SW 1271 (cell line): ENCODE data around the gene TWIST2.

ENCODE experiments used
- DNase-seq, 2 experiments: peaks; one replicate each; lab custom pipeline; 2025; lab: John Stamatoyannopoulos, UW

The TWIST2 gene

DNA sequence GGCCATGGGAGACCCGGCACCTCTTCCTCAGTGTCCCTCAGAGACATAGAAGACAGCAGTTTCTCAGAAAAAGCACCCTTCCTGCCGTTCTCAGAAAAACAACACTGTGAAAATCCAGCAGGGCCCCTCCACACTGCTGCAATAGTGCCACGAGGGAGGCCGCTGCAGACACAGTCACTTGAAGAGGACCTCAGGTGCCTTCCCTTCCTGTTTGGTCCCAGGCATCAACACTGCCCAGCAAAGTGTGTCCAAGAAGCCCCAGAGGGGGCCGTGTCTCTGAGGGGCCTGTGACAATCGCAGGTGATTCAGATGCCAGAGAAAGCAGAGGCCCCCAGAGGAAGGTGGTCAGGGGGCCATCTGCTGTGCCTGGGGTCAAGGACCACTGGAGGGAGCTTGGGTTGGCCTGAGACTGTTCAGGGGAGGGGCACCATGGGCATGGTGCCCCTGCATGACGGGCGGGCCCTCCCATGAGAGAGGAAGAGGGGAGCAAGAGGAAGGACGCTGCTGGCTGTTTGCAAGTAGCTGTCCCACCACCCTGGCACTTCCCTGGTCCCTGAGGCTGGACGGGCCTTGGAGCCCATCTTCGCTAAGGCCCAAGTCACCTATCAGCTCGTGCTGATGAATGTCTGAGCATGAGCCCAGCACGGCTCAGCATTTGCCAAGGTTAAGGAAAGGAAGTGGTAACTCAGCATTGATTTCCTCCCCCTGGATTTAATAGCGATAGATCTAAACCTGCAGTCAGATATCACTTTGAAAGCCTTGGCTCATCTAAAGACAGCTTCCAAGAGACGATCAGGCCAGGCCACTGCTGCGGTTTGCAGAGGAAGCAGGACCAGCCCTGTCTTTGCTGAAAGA is 9.1 kb downstream of the TWIST2 start:
- no peak for DNase-seq

DNA sequence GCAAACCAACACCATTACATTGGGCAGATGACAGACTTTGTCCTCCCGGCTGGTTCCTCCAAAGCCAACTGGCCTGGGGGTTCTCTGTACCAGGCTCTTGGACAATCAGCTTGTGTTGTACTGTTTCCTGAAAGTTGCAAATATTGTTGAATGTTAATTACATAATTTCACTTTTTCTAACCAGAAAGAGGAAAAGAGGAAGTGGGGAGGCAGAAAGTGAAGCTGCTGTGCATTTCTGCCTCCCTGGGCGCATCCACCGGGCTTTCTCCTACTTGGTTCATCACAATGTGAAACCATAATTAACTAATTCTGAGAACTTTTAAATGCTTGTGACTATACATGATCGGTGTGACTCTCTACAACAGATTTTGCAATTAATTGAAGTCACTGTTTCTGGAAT is 10.1 kb downstream of the TWIST2 start:
- DNase-seq: no peak

DNA sequence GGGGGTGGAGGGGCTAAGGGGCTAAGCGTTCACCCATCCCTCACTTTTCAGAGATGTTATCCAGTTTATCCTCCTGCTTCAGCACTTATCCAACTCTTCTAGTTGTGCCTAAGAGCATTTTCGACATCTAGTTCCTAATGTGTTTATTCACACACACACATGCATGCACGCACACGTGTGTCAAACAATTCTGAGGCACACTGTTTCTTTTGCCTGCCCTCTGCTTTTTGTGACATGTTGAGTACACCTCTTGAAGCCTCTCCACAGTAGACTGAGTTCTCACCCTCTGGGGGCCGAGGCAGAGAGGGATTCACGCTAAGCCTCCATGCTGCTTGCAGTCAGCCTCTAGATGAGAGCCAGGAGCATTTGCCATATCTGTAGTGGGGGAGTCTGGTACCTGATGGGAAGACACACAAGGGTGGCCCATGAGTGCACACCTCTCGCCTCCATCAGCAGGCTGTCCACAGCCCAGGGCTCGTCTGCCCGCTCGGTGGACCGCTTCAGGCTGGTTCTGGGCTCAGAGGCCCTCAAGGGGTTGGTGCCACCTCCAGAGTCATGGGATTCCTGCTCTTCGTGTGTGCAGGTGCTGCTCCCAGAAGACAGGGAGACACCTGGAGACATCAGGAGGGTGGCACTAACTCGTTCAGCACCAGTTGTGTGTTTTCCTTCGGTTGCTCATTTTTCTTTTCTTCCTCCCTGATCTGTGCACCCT is 11.9 kb downstream of the TWIST2 start:
- DNase-seq: no peak

DNA sequence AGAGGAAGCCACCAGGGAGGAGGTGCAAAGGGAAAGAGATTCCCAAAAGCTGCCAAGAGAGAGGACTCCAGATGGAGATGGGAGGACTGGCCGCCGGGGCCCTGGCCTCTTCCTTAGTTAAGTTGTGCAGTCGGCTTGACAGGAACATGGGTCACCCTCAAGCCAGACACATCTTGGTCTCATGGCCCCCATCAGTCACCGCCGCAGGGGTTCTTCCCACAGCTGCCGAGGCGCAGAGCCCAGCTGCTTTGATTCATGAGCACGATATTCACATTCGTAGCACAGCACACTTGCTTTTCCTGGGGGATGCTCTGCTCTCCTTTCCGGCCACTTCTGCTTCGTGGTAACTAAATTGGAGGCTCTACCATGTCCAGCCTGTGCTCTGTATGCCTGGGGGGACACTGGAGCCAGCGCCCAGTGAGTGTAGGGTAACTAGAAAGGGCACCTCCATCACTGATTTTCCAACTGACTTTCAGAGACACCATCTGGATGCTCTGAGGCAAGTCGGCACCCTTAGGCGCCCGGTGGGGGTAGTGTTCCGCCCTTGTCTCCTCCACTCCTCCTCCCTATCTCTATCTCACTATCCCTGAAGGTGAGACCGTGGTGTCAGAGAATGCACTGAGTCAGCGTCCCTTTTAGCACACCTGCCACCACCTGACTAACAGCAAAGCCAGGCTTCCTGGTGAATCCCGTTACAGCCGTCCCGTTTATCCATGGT is 13.3 kb downstream of the TWIST2 start:
- no peak for DNase-seq

DNA sequence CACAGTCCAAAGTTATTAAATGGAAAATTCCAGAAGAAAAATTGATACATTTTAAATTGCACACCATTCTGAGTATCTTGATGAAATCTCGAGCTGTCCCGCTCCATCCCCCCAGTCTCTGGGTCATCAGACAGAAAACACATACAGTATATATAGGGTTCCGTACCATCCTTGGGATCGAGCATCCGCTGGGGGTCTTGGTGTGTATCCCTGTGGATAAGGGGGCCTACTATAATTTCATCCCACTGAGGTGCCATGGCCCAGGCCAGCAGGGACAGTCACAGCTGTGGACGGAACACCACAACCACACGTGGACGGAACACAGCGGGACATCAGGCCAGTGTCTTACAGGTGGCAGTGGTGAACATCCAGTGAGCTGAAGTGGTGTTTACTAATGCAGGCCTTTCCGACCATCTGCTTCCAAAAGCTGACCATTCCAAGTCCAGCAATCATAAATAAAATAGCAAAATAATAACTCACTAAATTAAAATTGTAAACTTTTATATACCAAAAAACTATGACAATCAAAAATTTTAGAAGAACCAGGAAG is 14.0 kb downstream of the TWIST2 start:
- DNase-seq: no peak

DNA sequence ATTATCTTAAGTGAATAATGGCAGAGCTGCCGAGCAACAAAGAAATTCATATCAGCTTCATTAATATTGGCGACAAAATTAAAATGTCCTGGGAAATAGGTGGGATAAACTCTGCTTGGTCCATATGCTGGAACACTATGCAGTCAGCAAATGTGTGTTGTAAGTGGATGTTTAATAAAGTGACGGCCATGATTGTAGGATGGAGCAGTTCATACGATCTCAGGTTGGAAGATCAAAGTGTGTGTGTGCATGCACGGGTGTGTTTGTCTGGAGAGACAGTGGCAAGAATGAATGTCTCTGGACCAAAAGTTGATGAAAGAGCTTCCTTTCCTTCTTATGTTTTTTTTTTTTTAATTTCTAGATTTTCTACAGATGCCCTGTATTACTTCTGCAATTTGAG is 14.8 kb downstream of the TWIST2 start:
- no peak for DNase-seq

DNA sequence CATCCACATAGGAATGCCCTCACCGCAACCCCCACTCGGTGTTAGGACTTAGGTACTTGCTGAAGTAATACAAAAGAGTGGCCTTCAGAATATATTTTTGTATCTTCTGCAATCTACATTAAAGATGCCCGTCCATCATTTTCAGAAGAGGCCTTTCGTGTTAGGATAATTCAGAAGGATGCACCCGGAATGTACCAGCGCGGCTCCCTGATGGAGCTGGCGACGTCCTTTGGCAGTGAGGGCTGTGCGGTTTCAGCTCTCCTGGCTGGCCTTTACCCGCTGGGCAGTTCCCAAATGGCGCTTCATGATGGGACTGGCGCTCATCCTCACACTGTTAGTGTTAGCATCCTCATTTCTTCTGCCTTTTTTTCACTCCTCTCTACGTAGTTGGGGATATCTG is 15.3 kb downstream of the TWIST2 start:
- DNase-seq: no peak

DNA sequence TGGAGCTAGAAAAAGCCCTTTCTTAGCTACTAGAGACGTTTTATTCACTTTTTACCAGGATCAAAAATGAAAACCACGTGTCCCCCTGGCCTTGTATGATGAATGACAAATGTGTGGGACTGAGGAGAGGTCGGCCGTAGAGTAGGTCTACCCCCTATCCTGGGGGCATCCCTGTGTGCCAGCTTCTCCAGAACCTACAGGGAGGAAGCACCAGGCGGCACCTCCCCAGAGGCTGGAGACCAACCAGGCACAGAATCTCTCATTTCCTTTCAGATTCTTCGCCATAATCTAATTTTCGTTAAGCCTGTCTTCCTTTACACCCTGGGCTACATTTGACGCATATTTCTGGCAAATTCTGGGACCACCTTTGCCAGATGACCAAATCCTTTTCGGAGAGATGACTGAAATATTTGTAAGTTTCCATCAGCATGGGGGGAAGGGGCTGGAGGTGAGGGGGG is 15.9 kb downstream of the TWIST2 start:
- no peak for DNase-seq

DNA sequence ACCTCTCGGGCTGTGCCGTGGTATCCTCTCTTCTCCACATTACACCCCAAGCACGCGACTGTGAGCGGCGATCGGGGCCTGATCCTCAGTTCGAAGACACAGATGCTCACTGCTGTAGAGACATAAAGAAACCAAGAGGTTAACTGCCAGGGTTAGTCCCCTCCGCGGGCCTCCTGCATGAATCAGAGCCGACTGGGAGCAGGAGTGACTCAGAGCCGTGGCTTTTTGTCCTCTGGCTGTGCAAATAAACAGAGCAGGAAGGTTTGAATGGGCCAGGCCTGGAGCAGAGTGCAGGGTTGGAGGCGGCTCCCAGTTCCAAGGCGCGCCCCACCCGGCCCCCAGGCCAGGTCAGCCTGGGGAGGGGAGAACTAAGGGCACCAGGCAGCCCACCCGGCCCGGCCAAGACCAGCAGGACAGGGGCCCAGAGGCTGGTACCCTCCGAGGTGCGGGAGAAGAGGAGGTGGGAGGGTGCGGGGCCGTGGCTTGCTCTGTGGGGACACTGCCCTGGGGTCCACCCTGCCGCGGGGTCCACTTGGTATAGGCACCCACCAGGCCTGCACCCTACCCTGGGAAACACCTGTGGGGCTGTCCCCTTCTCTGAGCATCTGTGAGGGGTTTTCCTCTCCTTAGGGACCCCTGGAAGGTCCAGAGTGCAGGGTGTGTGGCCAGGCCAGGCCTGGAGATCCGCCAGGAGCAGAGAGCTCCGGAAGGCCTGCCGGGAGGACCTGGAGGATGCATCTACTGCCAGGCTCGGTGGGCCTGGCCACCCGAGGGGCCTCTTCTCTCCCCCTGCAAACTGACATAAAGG is 16.5 kb downstream of the TWIST2 start:
- peak; percentile 97 for DNase-seq

DNA sequence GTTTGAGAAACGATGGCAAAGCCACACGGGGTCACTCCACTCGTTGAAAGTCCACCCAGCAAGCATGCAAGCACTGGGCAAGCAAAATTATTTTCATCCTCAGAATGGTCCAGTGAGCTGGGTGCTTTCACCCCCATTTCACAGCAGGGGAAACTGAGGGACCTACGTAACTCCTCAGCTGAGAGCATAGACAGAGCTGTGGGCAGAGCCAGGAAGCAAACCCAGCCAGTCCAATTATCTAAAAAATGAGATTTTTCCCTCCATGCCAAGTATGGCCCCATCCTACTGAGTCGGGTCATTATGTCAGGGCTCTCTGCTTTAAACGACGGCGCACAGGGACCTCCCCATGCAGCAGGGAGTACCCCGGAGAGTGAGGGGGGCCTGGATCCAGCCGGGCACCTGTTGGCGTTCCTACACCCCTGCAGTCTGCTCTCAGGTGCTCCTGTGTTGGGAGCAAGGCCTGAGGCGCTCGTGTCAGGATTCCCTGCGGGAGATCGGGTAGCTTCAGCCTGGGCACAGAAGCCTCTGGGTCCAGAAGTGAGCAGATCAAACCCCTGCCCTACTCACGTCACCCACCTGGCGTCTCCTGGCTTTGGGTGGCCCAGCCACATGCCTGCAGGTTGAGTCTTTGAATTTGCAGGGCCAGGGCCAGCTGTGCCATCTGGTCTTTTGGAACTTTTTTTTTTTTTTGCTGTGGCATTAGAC is 17.3 kb downstream of the TWIST2 start:
- DNase-seq: no peak

DNA sequence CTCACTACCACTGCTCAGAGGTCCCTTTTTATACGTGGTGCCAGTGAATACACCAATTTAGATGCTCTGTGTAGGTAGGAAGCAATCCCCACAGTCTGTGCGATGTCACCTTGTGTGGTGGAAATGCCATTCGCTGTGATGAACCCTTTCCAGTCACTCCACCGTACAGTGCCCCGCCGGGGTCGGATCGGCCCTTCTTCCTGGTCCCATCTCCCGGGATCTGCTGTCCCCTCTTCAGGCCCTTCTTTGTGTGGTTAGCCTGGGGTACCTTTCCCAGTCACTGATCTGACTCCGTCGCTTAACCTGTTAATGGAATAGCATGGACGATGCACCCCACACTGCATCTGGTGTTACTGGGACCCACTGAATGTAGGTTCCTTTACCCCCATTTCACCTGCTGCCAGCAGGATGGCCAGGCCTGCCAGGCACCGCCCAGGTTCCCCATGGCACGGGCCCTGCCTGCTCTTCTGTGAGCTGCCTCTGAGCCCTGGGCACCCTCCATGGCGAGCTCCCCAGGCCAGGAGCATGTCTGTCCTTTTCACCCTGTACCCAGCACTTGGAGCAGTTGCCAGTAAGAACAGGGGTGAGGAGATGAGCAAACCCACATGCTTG is 18.0 kb downstream of the TWIST2 start:
- DNase-seq: no peak

DNA sequence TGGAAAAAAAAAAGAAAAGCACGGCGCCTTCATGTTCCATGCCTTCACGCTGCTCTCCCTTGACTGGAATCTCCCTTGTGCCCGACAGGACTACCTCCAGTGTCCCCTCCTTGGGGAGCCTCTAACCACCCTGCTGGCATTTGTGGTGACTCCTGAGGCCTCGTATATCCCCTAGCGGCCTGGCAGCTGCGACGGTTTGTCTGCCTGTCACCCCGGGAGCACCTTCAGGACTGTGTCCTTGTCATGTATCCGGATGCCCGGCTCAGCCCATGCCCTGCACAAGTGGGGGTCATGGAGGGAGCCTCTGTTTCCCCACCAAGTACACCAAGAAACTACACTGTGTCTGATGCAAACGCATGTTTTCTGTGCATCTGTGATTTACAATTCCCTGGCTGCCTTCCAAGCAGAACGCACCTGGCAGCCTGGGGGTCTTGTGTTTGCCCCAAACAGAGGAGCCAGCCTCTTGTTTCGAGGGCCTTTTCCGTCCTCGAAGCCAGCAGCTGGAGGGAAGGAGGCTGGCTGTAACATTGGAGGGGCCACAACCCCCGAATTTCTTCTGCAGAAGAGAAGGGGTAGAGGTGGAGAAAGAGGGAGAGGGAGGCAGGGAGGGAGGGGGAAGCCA is 18.9 kb downstream of the TWIST2 start:
- DNase-seq: no peak

DNA sequence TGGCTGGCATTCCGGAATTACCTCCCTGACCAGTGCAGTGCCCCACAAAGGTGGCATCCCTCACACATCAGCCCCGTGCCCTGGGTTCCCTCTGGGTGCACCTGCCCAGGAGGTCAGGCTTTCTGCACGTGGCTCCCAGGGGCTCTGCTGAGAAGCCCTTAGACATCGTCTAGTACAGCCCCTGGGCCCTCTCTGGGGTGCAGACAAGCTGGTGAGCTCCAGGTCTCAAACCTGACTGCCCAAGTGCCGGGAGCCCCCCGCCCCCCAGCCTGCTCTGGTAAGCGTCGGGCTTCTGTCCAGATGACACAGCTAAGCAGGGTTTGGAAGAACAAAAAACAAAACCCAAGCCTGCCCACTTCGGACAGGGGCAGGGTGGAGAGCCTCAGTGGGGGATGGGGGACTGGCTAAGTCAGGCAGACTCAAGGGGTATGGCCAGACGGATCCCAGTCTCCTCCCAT is 20.2 kb downstream of the TWIST2 start:
- DNase-seq: no peak

DNA sequence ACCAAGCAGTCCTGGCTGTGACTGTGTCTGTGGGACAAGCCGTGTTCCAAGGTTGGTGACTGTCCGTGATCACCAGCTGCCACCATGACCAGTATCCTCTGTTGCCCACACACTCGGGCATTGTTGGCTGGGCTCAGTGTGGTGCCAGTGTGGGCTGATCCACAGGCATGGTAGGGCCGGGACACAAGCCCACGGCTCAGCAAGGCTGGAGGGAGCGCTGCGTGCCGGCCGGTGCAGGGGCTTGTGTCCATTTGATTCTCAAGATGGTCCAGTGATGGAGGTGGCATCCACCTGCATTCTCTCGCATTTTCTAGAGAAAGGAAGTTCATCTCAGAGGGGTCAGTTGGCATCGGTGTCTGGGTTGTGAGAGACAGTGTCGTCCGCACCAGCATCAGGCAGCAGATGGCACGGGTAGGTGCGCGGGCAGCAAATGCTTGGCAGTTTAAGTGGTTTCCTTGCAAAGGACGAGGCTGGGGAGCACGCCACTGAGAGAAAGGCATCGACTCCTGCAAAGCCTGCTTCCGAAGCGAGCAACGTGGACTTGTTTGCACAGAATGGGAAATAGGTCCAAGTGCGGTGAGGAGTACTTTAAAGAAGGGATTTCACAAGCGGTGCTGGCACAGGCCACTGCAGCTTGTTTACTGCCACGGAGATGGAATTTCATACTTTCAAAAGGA is 20.9 kb downstream of the TWIST2 start:
- DNase-seq: no peak

DNA sequence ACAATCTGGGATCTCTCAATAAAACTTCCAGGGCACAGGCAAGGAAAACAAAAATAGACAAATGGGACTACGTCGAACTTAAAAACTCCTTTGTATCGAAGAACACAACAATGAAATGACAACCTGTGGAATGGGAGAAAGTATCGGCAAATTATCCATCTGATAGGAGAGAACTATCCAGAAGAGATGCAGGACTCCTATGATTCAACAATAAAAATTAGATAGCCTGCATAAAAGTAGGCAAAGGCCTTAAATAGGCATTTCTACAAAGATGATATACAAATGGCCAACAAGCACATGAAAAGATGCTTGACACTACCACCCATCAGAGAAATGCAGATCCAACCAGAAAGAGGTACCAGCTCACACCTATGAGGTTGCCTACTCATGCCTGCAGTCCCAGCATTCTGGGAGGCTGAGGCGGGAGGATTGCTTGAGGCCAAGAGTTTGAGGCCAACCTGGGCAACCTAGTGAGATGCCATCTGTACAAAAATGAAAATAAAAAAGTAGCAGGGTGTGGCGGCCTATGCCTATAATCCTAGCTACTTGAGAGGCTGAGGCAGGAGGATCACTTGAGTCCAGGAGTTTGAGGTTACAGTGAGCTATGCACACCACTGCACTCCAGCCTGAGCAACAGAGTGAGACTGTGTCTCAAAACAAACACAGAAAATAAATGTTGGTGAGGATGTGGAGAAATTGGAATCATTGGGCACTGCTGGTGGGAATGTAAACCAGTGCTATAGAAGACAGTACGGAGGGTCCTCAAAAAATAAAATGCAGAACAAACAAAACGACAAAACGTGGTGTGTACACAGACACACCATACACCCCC is 21.6 kb downstream of the TWIST2 start:
- peak in 1 of 2 experiments; percentile 44 for DNase-seq

DNA sequence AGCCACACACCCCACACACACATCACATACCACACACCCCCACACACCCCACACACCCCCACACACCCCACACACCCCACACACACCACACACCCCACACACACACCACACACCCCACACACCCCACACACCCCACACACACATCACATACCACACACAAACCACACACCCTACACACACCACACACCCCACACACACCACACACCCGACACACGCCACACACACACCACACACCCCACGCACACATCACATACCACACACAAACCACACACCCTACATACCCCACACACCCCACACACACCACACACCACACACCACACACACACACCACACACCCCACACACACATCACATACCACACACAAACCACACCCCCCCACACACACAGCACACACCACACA is 22.4 kb downstream of the TWIST2 start:
- no peak for DNase-seq

DNA sequence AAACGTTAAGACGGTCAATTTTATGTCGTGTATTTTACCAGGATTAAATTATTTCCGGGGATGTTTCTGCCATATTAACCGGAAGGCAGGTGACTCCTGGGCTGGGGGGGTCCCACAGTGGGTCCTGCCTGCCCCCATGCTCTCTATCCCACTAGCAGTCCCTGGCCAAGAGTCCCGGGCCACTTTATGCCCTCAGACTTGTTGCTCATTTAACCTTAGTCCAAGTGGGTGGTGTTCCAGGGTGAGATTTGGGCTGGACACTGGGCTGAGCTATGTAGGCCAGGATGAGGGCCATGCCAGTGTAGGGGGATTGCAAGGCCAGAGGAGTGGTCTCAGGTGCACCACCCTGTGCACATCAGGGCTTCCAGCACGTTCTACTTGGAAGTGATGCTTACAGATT is 24.1 kb downstream of the TWIST2 start:
- DNase-seq: no peak

DNA sequence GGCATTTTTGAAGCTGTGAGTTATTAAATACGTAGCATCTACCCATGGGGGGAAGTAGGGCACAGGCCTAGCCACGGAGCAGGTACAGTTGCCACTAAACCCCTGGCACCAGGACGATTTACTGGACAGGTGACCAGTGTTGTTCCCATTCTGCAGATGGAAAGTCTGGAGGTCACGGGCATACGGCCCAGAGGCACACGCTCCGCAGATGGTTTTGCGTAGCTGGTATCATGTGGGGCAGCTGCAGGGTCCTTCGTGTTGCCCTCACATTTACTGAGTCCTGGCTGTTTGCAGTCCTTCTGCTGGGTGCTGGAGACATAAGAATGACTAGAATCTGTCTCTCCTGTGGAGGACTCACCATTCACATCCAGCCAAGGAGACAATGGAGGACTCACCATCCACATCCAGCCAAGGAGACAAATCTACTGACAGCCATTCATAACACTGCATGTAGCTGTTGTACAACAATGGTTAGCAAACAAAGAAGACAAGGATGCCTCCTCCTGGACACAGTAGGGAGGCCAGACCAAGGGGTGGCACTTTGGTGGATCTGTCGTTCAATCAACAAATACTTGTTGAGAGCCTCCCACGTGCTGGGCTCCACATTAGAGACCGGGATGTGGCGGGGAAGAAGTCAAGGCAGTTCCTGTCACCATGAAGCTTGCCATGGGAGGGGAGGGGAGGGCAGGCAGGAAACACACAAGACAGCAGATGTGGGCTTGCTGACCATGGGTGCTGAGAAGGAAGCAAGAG is 24.9 kb downstream of the TWIST2 start:
- no peak for DNase-seq
